DMS114 treated with DMSO at 0.1 percent for 48 hours (cell line): ENCODE measurements around the gene OR2T2.
"Not testable (repeated sequence)": the region's sequence is repeated elsewhere in the genome, so short reads cannot be mapped to it uniquely, and the experiment has no call there.

Experiments
- DNase-seq: peaks from one replicate; lab custom pipeline; 2025; ENCODE audit not compliant: unreplicated experiment; lab: John Stamatoyannopoulos, UW

OR2T2 gene, protein sequence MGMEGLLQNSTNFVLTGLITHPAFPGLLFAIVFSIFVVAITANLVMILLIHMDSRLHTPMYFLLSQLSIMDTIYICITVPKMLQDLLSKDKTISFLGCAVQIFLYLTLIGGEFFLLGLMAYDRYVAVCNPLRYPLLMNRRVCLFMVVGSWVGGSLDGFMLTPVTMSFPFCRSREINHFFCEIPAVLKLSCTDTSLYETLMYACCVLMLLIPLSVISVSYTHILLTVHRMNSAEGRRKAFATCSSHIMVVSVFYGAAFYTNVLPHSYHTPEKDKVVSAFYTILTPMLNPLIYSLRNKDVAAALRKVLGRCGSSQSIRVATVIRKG

GRCh38 chr1:248445399-248445798, at the start of gene OR2T2:
Gene OR2T2, plus strand, starts transcription at chr1:248445637. Its CDS starts 7,161 bp downstream, at chr1:248452798.
- not testable (repeated sequence) for DNase-seq

DNA sequence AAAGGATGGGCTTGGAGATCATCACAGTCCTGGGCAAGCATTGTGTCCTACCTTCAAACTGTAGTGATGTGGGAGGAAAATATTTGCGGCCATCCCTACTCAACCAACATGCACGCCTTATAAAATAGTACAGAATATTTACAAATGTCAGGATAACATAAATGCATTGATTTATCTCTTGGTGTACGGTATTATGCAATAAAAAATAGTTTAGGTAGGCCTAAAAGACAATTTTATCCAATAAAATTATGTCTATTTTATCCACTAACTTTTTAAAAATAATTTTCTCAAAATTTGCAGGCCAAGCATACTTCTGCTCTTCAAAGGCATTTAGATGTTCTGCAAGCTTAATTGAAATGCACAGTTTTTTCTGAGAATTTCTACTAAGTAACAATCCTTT, 42.7 kb upstream of the OR2T2 start, which contains the start of gene OR2T1:
Gene OR2T1, plus strand, starts transcription at position 301 of the 400 bp plus-strand sequence. CDS start 3,100 bp downstream, outside the sequence.
- DNase-seq, result no peak

DNA sequence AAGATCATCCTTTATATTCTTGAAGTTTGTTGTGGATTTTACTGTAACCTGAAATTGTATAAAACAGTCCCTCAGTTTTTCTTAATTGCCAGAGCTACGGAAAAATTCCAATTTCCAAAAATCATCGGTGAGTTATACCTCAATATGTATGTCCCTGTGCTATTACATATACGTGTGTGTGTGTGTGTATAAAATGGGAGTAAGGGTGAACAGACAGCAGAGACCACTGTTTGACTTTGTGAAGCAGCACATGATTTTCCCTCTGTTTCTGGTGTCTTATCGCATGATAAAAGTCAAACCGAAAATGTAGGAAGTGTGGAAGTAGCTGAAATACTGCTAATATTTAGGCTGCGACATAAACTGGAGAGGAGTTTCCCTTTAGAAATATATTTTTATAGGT, 41.4 kb upstream of the OR2T2 start:
- DNase-seq, result peak; percentile 18

- no peak for DNase-seq
These were observed 38.4 kb upstream of the OR2T2 start for GRCh38 chr1:248406721-248407692.

DNA sequence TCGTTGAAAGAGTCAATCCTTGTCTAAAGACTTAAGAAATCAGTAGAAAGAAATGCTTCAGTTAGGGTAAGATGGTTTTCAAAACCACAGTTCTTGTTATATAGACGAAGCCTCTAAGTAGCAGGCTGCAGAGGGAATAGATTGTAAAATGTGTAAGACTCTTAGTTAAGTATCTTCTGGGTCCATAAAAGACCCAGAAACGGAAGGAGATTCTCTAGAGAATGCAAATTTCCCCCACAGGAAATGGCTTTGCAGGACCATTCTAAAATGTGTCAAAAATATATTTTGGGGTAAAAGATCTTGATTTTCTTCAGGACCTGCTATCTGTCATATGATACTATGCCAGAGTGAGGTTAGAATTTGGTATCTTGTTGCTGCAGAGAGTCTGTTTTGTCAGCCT, 29.2 kb upstream of the OR2T2 start:
- no peak for DNase-seq

GRCh38 chr1:248417854-248418253, 27.6 kb upstream of the OR2T2 start:
- no peak for DNase-seq

DNA sequence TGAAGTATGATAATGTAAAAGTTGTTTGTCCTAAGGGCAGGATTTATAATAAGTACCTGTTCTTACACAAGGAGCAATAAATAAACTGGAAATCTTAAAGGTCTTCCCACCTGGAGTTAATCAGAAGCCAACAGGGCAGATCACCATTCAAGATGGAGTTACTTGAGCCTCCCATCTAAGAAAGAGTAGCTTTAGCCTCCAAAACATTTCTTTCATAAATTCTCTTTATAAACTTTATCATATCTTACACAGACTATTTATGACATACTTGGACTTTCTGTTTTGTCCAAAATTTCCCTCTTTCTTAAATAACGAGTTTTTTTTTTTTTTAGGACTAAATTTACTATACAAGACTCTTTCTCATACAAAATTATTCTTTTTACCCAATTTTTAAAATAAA, 24.1 kb upstream of the OR2T2 start:
- DNase-seq, result peak; percentile 17

DNA sequence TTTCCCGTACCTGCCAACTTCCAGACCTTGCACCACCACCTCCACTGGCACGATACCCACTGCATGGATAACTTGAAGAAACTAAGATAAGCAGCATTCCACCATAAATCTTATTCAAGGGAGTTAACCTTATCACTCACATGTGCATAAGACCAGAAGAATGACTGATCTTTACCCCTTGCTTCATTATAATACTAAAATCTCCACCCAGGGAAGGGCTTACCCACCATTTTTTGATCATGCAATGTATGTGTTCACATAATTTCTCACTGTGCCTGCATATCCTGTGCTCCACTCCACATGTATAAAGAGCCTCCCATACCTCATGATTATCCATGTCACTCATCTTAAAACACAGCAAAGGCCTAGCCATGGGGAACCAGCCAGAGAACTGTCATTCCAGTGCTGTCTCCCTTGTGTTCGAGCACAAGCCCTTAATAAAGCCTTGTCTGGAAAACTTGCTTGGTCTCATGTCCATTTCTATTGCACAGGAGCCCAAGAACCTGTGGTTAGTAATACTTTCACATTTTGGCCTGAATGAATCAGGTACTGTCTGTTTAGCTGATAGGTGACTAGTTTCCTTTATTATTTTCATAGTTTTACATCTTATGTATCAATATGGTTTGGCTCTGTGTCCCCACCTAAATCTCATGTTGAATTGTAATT, 17.8 kb upstream of the OR2T2 start:
- not testable (repeated sequence) for DNase-seq

DNA sequence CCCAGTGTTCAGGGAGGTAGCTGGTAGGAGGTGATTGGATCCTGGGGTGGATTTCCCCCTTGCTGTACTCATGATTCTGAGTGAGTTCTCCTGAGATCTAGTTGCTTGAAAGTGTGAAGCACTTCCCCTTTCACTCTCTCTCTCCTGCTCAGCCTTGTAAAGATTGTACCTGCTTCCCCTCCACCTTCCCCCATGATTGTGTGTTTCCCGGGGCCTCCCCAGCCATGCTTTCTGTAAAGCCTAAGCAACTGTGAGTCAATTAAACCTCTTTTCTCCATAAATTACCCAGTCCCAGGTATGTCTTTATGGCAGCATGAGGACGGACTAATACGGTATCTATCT, 17.3 kb upstream of the OR2T2 start:
- not testable (repeated sequence) for DNase-seq

- DNase-seq, result not testable (repeated sequence)
These were observed 13.8 kb upstream of the OR2T2 start for GRCh38 chr1:248431683-248432082.

DNA sequence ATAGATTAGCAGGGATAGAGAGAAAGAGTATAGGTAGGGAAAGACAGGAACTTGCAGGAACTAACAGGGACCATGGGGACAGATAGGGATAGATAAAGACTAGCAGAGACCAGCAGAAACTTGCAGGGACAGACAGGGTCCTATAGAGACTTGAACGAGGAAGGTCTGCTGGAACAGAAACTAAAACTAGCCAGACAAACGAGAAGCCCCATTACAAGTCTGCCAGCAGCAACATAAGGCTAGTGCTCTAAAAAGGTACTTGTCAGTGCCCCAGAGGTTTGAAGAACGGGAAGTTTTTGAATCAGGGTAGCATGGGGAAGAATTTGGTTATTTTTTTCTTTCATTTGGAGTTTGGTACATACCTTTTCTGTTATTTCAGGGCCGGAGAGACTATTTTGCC, 13.2 kb upstream of the OR2T2 start:
- not testable (repeated sequence) for DNase-seq

- not testable (repeated sequence) for DNase-seq
These were observed 11.5 kb upstream of the OR2T2 start for GRCh38 chr1:248433811-248434415.

GRCh38 chr1:248434913-248435312, 10.5 kb upstream of the OR2T2 start:
- DNase-seq, result not testable (repeated sequence)

DNA sequence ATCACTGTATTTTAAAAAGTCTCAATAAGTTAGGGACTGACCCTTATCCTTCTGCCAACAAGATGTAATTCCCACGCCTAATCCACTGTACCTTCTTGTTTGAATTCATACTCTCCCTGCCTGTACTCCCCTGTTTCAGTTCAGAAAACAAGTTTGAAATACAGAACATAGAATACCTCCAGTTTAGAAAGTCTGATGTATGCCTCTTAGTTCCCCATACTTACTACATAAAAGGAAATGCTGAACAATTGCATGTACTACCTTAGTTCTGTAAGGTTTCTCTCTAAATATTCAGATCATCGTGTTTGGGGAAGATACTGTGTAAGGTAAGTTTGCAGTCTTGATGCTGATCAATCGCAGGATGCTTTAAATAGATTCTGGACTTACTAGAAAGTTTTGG, 9.1 kb upstream of the OR2T2 start:
- DNase-seq, result not testable (repeated sequence)

DNA sequence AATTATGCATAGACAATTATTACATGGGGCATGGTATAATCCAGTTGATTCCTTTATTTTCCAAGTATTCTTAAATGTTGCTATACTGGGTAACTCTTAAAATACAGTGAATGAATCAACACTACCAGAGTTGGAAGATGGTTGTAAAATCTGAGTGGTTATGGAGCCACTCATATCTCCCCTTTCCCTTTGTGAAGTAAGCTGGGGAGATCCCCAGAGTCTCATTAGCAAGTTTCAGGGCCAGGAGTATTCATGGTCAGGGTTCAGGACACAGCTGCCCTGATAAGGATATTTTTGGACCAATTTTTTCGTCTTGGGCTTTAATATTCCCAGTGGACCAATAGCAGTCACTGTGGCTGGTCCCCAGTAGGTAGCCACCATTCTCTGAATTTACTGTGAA, 6.8 kb upstream of the OR2T2 start:
- not testable (repeated sequence) for DNase-seq

DNA sequence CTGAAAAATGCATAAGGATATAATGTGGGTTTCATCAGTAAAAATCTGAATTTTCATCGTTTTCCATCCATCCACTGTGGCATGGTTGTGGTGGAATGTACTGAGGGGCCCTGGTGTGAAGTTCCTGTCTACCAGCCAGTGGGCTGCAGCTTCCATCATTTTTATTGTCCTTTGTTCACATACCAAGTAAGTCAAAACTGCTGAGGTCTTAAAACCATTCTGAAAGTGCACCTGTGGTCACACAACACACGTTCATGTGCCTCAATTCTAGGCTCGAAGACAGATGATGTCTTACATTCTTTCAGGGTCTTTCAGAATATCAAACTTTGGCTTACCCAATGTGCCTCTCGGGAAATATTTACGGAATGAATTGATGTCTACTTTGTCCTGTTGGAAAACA, 6.2 kb upstream of the OR2T2 start:
- DNase-seq, result not testable (repeated sequence)

GRCh38 chr1:248442500-248443277, 2.7 kb upstream of the OR2T2 start:
- DNase-seq, result not testable (repeated sequence)

DNA sequence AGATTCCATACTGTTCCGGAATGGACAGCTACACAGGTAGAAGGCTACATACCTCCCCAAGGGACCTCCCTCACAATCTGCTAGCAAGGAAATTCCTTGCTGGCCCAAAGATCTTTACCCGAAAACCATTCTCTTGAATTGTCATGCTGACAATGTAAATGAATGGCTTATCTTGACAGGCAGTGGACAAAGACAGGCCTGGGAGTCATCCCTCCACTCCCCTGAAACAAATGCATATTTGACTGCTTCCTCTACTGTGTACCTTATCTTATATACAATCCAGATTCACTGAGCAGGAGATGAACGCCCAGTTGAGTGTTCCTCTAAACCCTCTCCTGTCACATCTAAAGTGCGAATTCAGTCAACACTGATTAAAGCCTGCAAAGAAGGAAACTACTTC, 834 bp upstream of the OR2T2 start:
- DNase-seq, result not testable (repeated sequence)

- not testable (repeated sequence) for DNase-seq
These were observed 3.1 kb downstream of the OR2T2 start for GRCh38 chr1:248448409-248449074.
